Activated CD8-positive, alpha-beta T cell treated with anti-CD3 and anti-CD28 coated beads for 36 hours (primary cell): ENCODE measurements around the gene TMEM242. TPM values are rescaled to one million over a fixed set of nuclear protein-coding genes. Genes with fewer than 3 reads are reported as not detected.

Experiments
- ATAC-seq: fragments of 200-7000 bp; cut with Tn5 transposase; one replicate; pipeline ENCODE4 v1.10.0; 2021; ENCODE audit warnings: mild to moderate bottlenecking, moderate library complexity
- CTCF ChIA-PET: fragments of 350-600 bp; sonication (Branson Sonifier 250); formaldehyde crosslinking; loops from one replicate; lab custom pipeline; 2021; ENCODE audit warnings: antibody characterized with exemption; lab: Charles Lee
- POLR2A ChIA-PET: fragments of 350-600 bp; sonication (Branson Sonifier 250); formaldehyde crosslinking; loops from one replicate; lab custom pipeline; 2021; ENCODE audit warnings: antibody characterized with exemption; lab: Charles Lee
- DNase-seq: peaks from one replicate; pipeline ENCODE4 v3.0.0-alpha.2; 2020
- H3K27ac Mint-ChIP-seq: one replicate; pipeline ENCODE4 v1.8.0; 2021; ENCODE audit warnings: mild to moderate bottlenecking, mixed read lengths
- H3K27me3 Mint-ChIP-seq: one replicate; pipeline ENCODE4 v1.8.0; 2021; ENCODE audit warnings: mixed read lengths
- H3K36me3 Mint-ChIP-seq: one replicate; pipeline ENCODE4 v1.8.0; 2021; ENCODE audit warnings: low read depth, mixed read lengths
- H3K4me1 Mint-ChIP-seq: one replicate; pipeline ENCODE4 v1.8.0; 2021; ENCODE audit warnings: low read depth, mixed read lengths
- H3K4me3 Mint-ChIP-seq: one replicate; pipeline ENCODE4 v1.8.0; 2021; ENCODE audit warnings: mild to moderate bottlenecking, moderate library complexity, mixed read lengths
- H3K9me3 Mint-ChIP-seq: one replicate; pipeline ENCODE4 v1.8.0; 2021; ENCODE audit warnings: mixed read lengths
- intact Hi-C: fragments of 100-400 bp; cut with micrococcal nuclease; formaldehyde crosslinking; loops from one replicate; pipeline ENCODE4 v1.10.0; 2022
- total RNA-seq, 2 experiments: library from RNA; stranded (reverse); gene quantifications; one replicate each; pipeline ENCODE4 v1.2.3, GENCODE V29; 2021
- TF ChIP-seq, protein P1 (sequence below): fragments of 200-600 bp; IDR thresholded peaks from one replicate; pipeline ENCODE4 v1.8.0; 2022; ENCODE audit warnings: antibody characterized with exemption, mild to moderate bottlenecking

The TMEM242 gene
- total RNA-seq, 2 experiments from 2014 or later = 7.8 to 8.0 TPM

- Mint-ChIP-seq H3K36me3 (peaks cover 10% of the 10 kb centered on the region), H3K27me3 (peaks cover 18% of the 10 kb centered on the region), H3K4me1 (peaks cover 29% of the 10 kb centered on the region), H3K9me3 (no peaks in the 10 kb centered on the region), H3K4me3 (peak overlapping the region; percentile 91), H3K27ac (peak overlapping the region; percentile 88)
- ATAC-seq (peak; percentile 88), DNase-seq (peak; percentile 83)
- TF ChIP-seq, protein P1, sequence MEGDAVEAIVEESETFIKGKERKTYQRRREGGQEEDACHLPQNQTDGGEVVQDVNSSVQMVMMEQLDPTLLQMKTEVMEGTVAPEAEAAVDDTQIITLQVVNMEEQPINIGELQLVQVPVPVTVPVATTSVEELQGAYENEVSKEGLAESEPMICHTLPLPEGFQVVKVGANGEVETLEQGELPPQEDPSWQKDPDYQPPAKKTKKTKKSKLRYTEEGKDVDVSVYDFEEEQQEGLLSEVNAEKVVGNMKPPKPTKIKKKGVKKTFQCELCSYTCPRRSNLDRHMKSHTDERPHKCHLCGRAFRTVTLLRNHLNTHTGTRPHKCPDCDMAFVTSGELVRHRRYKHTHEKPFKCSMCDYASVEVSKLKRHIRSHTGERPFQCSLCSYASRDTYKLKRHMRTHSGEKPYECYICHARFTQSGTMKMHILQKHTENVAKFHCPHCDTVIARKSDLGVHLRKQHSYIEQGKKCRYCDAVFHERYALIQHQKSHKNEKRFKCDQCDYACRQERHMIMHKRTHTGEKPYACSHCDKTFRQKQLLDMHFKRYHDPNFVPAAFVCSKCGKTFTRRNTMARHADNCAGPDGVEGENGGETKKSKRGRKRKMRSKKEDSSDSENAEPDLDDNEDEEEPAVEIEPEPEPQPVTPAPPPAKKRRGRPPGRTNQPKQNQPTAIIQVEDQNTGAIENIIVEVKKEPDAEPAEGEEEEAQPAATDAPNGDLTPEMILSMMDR = no peak
- CTCF ChIA-PET = interaction anchor here (0.8 to 5.2 kb wide), 9 partner anchors 8 to 347 kb away, joined by 3 to 40 read pairs (median 5); no protein-coding TSS in a partner anchor
- POLR2A ChIA-PET = interaction anchor here (0.9 to 2.7 kb wide), 10 partner anchors 8 to 520 kb away, joined by 3 to 8 read pairs (median 3); partner anchors contain the start of gene ZDHHC14
- intact Hi-C loops = loop anchor here (5.0 kb wide), 1 partner anchor 59 kb away; the partner anchor contains the start of gene ZDHHC14
These were observed 496 bp downstream of the TMEM242 start for GRCh38 chr6:157322792-157323254.

DNA sequence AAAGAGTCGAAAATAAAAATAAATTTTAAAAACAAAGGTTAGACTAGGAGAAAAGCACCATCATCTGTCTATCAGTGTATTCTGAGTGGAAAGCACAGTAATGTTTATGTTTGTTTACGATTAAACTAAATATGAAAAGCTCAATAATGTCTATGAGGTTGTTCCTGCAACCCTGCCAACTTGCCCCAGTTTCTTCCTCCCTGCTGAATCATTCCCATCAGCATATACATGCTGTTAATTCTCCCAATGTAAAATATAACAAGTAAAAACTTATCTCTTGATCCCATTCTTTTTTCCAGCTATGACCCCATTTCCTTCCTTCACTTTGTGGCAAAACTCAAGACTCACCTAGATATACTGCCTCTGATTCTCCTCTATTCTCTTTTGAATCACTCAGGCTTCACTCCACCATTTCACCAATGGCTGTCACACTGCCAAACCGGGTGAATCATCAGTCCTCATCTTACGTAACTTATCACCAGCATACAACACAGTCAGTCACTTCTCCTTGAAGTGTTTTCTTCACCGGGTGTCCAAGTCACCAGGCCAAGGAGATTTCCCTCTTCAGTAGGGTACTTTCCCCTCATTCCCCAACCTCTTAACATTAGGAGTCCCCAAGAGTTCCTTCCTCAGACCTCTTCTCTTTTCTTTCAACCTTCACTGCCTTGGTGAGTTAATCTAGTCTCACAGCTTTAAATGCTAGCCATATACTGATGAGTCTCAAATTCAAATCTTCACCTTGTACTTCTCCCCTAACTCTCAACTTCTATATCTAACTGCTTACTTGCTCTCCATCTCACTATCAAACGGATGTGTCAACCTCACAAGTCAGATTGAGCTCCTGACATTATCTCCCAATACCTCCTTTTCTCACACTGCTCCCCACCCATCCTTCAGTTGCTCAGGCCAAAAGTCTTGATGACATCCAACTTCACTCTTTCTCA lies 6.2 kb downstream of the TMEM242 start:
- no peaks in the 10 kb centered on the region for H3K27me3 Mint-ChIP-seq

GRCh38 chr6:157314705-157315321 lies 8.5 kb downstream of the TMEM242 start:
- Mint-ChIP-seq H3K27me3 (no peaks in the 10 kb centered on the region), H3K4me3 (no peak overlapping the region), H3K27ac (no peak overlapping the region), H3K36me3 (peaks cover 16% of the 10 kb centered on the region), H3K9me3 (no peaks in the 10 kb centered on the region), H3K4me1 (peaks cover 6% of the 10 kb centered on the region)
- TF ChIP-seq, protein P1 = peak; percentile 90
- ATAC-seq (peak; percentile 93), DNase-seq (peak; percentile 32)
- POLR2A ChIA-PET = interaction anchor here (0.6 to 1.3 kb wide), 2 partner anchors 8 to 355 kb away, joined by 3 to 4 read pairs; partner anchors contain the start of gene TMEM242
- CTCF ChIA-PET = interaction anchor here (0.7 to 4.3 kb wide), 24 partner anchors 10 to 758 kb away, joined by 3 to 80 read pairs (median 4); partner anchors contain the start of gene TMEM242
- intact Hi-C loops = loop anchor here (2.0 to 10.0 kb wide), 2 partner anchors 280 to 352 kb away; no protein-coding TSS in a partner anchor

More for the DNA sequence above, 6.2 kb downstream of the TMEM242 start:
- TF ChIP-seq, protein P1 = no peak
- POLR2A ChIA-PET = interaction anchor here (2.0 kb wide), 1 partner anchor 10 kb away, joined by 5 read pairs; no protein-coding TSS in a partner anchor
- Mint-ChIP-seq H3K4me3 (no peak overlapping the region), H3K27ac (peak overlapping the region; percentile 9), H3K36me3 (peaks cover 20% of the 10 kb centered on the region), H3K9me3 (no peaks in the 10 kb centered on the region), H3K4me1 (peaks cover 12% of the 10 kb centered on the region)
- DNase-seq (peak; percentile 22), ATAC-seq (no peak)
- intact Hi-C loops = loop anchor here (10.0 kb wide), 1 partner anchor 278 kb away; no protein-coding TSS in a partner anchor
- CTCF ChIA-PET = interaction anchor here (1.1 to 4.3 kb wide), 3 partner anchors 17 to 351 kb away, joined by 5 to 80 read pairs (median 10); no protein-coding TSS in a partner anchor

GRCh38 chr6:157313531-157314467 lies 9.5 kb downstream of the TMEM242 start:
- peaks cover 16% of the 10 kb centered on the region for H3K36me3 Mint-ChIP-seq
- DNase-seq (no peak), ATAC-seq (no peak)
- H3K4me1 Mint-ChIP-seq = peaks cover 6% of the 10 kb centered on the region
- intact Hi-C loops = loop anchor here (2.0 to 10.0 kb wide), 2 partner anchors 281 to 353 kb away; no protein-coding TSS in a partner anchor
- H3K9me3 Mint-ChIP-seq = no peaks in the 10 kb centered on the region
- H3K27me3 Mint-ChIP-seq = no peaks in the 10 kb centered on the region
- H3K27ac Mint-ChIP-seq = no peak overlapping the region
- POLR2A ChIA-PET = interaction anchor here (1.3 kb wide), 1 partner anchor 356 kb away, joined by 4 read pairs; no protein-coding TSS in a partner anchor
- no peak overlapping the region for H3K4me3 Mint-ChIP-seq
- TF ChIP-seq, protein P1 = no peak
- CTCF ChIA-PET = interaction anchor here (0.9 to 4.3 kb wide), 14 partner anchors 11 to 559 kb away, joined by 3 to 80 read pairs (median 4); partner anchors contain the start of gene TMEM242
